Measurements from ENCODE around the gene ELMO3. TPM values are rescaled to one million over a fixed set of nuclear protein-coding genes. Genes with fewer than 3 reads are reported as not detected.

ELMO3 gene
- total RNA-seq, 1 experiment from 2014 or later: 45.8 TPM

DNA sequence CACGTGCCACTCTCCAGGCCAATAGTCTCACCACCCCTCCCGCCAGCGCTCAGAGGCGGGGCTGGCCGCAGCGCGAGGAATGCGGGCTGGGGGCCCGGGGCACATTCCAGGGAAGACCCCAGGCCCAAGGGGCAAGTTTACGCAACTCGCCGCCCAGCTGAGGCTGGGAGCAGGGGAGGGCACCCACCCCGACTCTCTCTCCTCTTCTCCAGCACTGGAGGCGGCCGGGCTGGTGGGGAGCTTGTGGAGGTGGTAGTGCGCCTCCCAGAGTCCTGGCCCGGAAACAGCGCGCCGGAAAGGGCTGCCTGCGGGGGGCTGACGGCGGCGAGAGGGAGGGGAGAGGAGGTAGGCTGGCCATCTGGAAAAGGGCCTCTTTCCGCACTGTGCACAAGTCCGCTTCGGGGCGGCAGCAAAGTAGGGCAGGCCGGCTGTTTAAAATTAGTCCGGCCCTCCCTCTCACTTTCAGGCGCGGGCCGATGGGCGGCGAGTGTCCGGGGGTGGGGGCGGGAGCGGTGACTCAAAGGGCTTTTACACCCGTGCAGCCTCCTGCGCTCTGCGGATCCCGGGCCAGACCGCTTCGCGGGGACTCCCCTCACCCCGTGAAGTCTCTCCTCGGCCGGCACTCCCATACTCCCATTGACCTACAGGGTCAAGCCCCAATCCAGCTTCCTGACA, 47.3 kb downstream of the ELMO3 start:
- peak overlapping the region; percentile 87 for H3K9ac ChIP-seq (ENCODE audit: low read length)
- ChIA-PET CTCF (interaction anchor here (0.6 to 4.4 kb wide), 15 partner anchors 10 to 285 kb away, joined by 3 to 17 read pairs (median 4); partner anchors contain the start of genes ATP6V0D1, CES3, ELMO3 and FBXL8), RAD21 (ENCODE audit: low non-redundant PET in 1 of 2, low total read pairs in 2 of 2, uncharacterized antibody in 2 of 2, unreplicated experiment in 2 of 2) (interaction anchor here (0.6 to 1.6 kb wide), 4 partner anchors 19 to 170 kb away, joined by 3 to 6 read pairs (median 4); partner anchors contain the start of genes TMEM208 (in 1 of the 2) and ZDHHC1 (in 1 of the 2)), POLR2A (interaction anchor here (0.6 to 2.7 kb wide), 12 partner anchors 8 to 136 kb away, joined by 3 to 13 read pairs (median 4); partner anchors contain the start of gene TMEM208)
- H3K4me3 ChIP-seq (replicated peaks in 1 of 2; ENCODE audit: low read depth in 1 of 2, low read length in 2 of 2): peak overlapping the region; percentile 71 to 92
- DNase-seq (ENCODE audit: low read depth, low spot score) (peak; percentile 53), ATAC-seq (peak; percentile 50)
- peak overlapping the region; percentile 94 for H3K4me2 ChIP-seq (ENCODE audit: low read length)
- TF ChIP-seq CEBPB (IDR thresholded peaks at IDR 0.05; ENCODE audit: low read depth) (no peak), ATF3 (IDR thresholded peaks at IDR 0.05) (no peak), TCF7L2 (IDR thresholded peaks at IDR 0.05; ENCODE audit: borderline replicate concordance, extremely low read depth, insufficient read depth, insufficient read length) (peak; percentile 73), ZFX (IDR thresholded peaks at IDR 0.05) (peak; percentile 37; the same call in 1 of the 2 replicates), SIN3A (IDR thresholded peaks at IDR 0.05; ENCODE audit: low read depth) (no peak), ELF1 (IDR thresholded peaks at IDR 0.05; ENCODE audit: borderline replicate concordance, low read depth) (no peak), CBX3 (IDR thresholded peaks at IDR 0.05; ENCODE audit: low read depth) (no peak), CTCF (IDR thresholded peaks at IDR 0.05 in 2 of 3, conservative IDR thresholded peaks at IDR 0.05 in 1 of 3; ENCODE audit: borderline replicate concordance in 1 of 3, insufficient read depth in 1 of 3, low read depth in 2 of 3, low read length in 2 of 3) (peak in 2 of 3 experiments; percentile 36 to 53; a peak in 4 of 6 replicates), EGR1 (IDR thresholded peaks at IDR 0.05; ENCODE audit: low read depth) (no peak), FOSL1 (IDR thresholded peaks at IDR 0.05; ENCODE audit: low read depth) (no peak)
- no peaks in the 10 kb centered on the region for H3K36me3 ChIP-seq (ENCODE audit: control insufficient read depth in 1 of 2, insufficient read depth in 2 of 2, low read length in 2 of 2)
- no peaks in the 10 kb centered on the region for H3K9me2 ChIP-seq (ENCODE audit: insufficient read depth)
- no peaks in the 10 kb centered on the region for H4K20me1 ChIP-seq (ENCODE audit: insufficient read depth)
- no TSS peak for BruUV-seq (replicated peaks)
- no peaks in the 10 kb centered on the region for H3K9me3 ChIP-seq (ENCODE audit: control insufficient read depth in 1 of 2, insufficient read depth in 1 of 2, low read depth in 1 of 2, low read length in 2 of 2)
- H2AFZ ChIP-seq (ENCODE audit: low read depth, low read length, poor library complexity, severe bottlenecking): no peak overlapping the region
- H3K27me3 ChIP-seq (ENCODE audit: insufficient read depth, low read length): no peaks in the 10 kb centered on the region
- peak overlapping the region; percentile 92 for H3K27ac ChIP-seq (ENCODE audit: low read depth, low read length)
- peaks cover 49% of the 10 kb centered on the region for H3K79me2 ChIP-seq (ENCODE audit: insufficient read depth, low read length)
- H3K4me1 ChIP-seq (ENCODE audit: control insufficient read depth in 1 of 2, insufficient read depth in 2 of 2, low read length in 2 of 2): peaks cover 48 to 76% of the 10 kb centered on the region in 2 experiments
- intact Hi-C loops (cut with micrococcal nuclease): loop anchor here (2.0 to 5.0 kb wide), 2 partner anchors 31 to 171 kb away; partner anchors contain the start of gene ZDHHC1

Measured in HCT116 (cell line).